Measurements from ENCODE around the gene MVK. TPM values are rescaled to one million over a fixed set of nuclear protein-coding genes. Genes with fewer than 3 reads are reported as not detected.
A peak's percentile ranks its signal among the peaks of the same experiment; 100 is the strongest.

The MVK gene
- total RNA-seq, 1 experiment from 2014 or later: 50.8 TPM

DNA sequence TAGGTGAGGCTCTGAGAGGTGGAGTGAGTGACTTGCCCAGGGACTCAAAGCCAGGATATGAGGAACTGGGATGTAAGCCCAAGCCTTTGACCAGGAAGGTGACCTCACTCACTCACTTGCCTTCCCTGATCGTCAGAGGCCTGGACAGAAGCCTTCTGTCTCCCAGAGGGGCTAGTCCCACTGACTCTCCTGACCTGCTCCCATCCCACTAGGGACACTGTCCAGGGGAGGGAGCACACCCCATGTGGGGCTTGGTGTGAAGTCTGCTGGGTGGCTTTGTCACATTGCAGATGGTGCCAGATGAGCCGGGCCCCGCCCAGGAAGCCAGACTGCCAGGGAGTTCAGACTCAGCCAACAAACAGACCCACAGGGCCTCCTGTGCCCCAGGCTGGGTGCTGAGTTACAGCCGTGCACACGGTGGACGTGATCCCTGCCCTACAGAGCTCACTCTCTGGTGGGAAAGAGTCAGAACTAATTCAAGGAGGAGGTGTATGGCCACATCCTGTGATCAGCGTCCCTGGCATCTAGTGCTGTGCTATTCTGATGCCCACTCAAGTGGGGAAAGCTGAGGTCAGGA, 28.6 kb upstream of the MVK start:
- DNase-seq: peak; percentile 52 to 77
- H3K9me3 ChIP-seq (ENCODE audit: insufficient read depth, low read depth): no peaks in the 10 kb centered on the region
- H3K36me3 ChIP-seq (ENCODE audit: low read depth): no peaks in the 10 kb centered on the region
- BruUV-seq (replicated peaks): no TSS peak
- peaks cover 16% of the 10 kb centered on the region; the same call in 1 of the 2 replicates for H3F3A ChIP-seq (ENCODE audit: insufficient read depth, low read depth)
- ChIA-PET CTCF (interaction anchor here (0.6 kb wide), 1 partner anchor 38 kb away, joined by 3 read pairs; no protein-coding TSS in a partner anchor), POLR2A (ENCODE audit: unreplicated experiment) (no interaction called here)
- H4K20me1 ChIP-seq (ENCODE audit: insufficient read depth): no peaks in the 10 kb centered on the region
- H3K9me2 ChIP-seq (ENCODE audit: insufficient read depth): no peaks in the 10 kb centered on the region
- TF ChIP-seq EZH2 (IDR thresholded peaks at IDR 0.05; ENCODE audit: low read depth): no peak
- TF ChIP-seq CTCF (conservative IDR thresholded peaks at IDR 0.05): no peak
- H2AFZ ChIP-seq: peak overlapping the region; percentile 61; the same call in 1 of the 2 replicates
- H3K4me3 ChIP-seq: no peak overlapping the region
- peaks cover 25% of the 10 kb centered on the region for H3K4me1 ChIP-seq (replicated peaks; ENCODE audit: insufficient read depth)
- no peaks in the 10 kb centered on the region for H3K79me2 ChIP-seq (ENCODE audit: low read depth)
- intact Hi-C loops (cut with micrococcal nuclease; ENCODE audit: unreplicated experiment): no loop called here
- no peaks in the 10 kb centered on the region for H3K27me3 ChIP-seq (ENCODE audit: insufficient read depth, low read depth)
- peak overlapping the region; percentile 45 for H3K4me2 ChIP-seq
- H3K27ac ChIP-seq: peak overlapping the region; percentile 45

- TF ChIP-seq EZH2 (IDR thresholded peaks at IDR 0.05; ENCODE audit: low read depth): no peak
- no peak for TF ChIP-seq CTCF (conservative IDR thresholded peaks at IDR 0.05)
- ChIA-PET CTCF (no interaction called here), POLR2A (ENCODE audit: unreplicated experiment) (no interaction called here)
- Histone ChIP-seq H3K9me3 (ENCODE audit: insufficient read depth, low read depth) (no peaks in the 10 kb centered on the region), H3K27ac (peak overlapping the region; percentile 45), H3K4me2 (peak overlapping the region; percentile 45), H3F3A (ENCODE audit: insufficient read depth, low read depth) (peaks cover 16% of the 10 kb centered on the region; the same call in 1 of the 2 replicates), H4K20me1 (ENCODE audit: insufficient read depth) (no peaks in the 10 kb centered on the region), H3K36me3 (ENCODE audit: low read depth) (no peaks in the 10 kb centered on the region), H2AFZ (no peak overlapping the region), H3K27me3 (ENCODE audit: insufficient read depth, low read depth) (no peaks in the 10 kb centered on the region), H3K9me2 (ENCODE audit: insufficient read depth) (no peaks in the 10 kb centered on the region), H3K4me3 (no peak overlapping the region), H3K79me2 (ENCODE audit: low read depth) (no peaks in the 10 kb centered on the region), H3K4me1 (replicated peaks; ENCODE audit: insufficient read depth) (peaks cover 25% of the 10 kb centered on the region)
- no TSS peak for BruUV-seq (replicated peaks)
- intact Hi-C loops (cut with micrococcal nuclease; ENCODE audit: unreplicated experiment): no loop called here
- no peak for DNase-seq
Observed at GRCh38 chr12:109545826-109546225, 27.8 kb upstream of the MVK start.

- no peak for TF ChIP-seq EZH2 (IDR thresholded peaks at IDR 0.05; ENCODE audit: low read depth)
- TF ChIP-seq CTCF (conservative IDR thresholded peaks at IDR 0.05): no peak
- Histone ChIP-seq H3K4me2 (no peak overlapping the region), H3K36me3 (ENCODE audit: low read depth) (no peaks in the 10 kb centered on the region), H3K9me3 (ENCODE audit: insufficient read depth, low read depth) (no peaks in the 10 kb centered on the region), H3K9me2 (ENCODE audit: insufficient read depth) (no peaks in the 10 kb centered on the region), H3K27me3 (ENCODE audit: insufficient read depth, low read depth) (no peaks in the 10 kb centered on the region), H3F3A (ENCODE audit: insufficient read depth, low read depth) (peaks cover 16% of the 10 kb centered on the region; the same call in 1 of the 2 replicates), H3K79me2 (ENCODE audit: low read depth) (no peaks in the 10 kb centered on the region), H3K4me1 (replicated peaks; ENCODE audit: insufficient read depth) (peaks cover 18% of the 10 kb centered on the region), H3K27ac (no peak overlapping the region), H3K4me3 (no peak overlapping the region), H2AFZ (no peak overlapping the region), H4K20me1 (ENCODE audit: insufficient read depth) (no peaks in the 10 kb centered on the region)
- POLR2A ChIA-PET (ENCODE audit: unreplicated experiment): no interaction called here
- DNase-seq: no peak
- BruUV-seq (replicated peaks): no TSS peak
- CTCF ChIA-PET: no interaction called here
- intact Hi-C loops (cut with micrococcal nuclease; ENCODE audit: unreplicated experiment): no loop called here
Observed at GRCh38 chr12:109547286-109547685, 26.3 kb upstream of the MVK start.

Data from PC-9 (cell line).